A172 (cell line): Measurements from ENCODE around the gene EFNA1. TPM values are rescaled to one million over a fixed set of nuclear protein-coding genes. Genes with fewer than 3 reads are reported as not detected.

Experiments used
- DNase-seq: peaks from one replicate; pipeline ENCODE4 v3.0.0-alpha.2; 2015; ENCODE audit warnings: low spot score
- total RNA-seq: library from RNA; depleted of rRNA; stranded (reverse); fragments of >200 nt; shearing (Covaris generic); gene quantifications from 2 replicates; pipeline ENCODE4 v1.2.3, GENCODE V29; 2014; rRNA removed

The EFNA1 gene
- total RNA-seq, 1 experiment from 2014 or later: 17.0 TPM

DNA sequence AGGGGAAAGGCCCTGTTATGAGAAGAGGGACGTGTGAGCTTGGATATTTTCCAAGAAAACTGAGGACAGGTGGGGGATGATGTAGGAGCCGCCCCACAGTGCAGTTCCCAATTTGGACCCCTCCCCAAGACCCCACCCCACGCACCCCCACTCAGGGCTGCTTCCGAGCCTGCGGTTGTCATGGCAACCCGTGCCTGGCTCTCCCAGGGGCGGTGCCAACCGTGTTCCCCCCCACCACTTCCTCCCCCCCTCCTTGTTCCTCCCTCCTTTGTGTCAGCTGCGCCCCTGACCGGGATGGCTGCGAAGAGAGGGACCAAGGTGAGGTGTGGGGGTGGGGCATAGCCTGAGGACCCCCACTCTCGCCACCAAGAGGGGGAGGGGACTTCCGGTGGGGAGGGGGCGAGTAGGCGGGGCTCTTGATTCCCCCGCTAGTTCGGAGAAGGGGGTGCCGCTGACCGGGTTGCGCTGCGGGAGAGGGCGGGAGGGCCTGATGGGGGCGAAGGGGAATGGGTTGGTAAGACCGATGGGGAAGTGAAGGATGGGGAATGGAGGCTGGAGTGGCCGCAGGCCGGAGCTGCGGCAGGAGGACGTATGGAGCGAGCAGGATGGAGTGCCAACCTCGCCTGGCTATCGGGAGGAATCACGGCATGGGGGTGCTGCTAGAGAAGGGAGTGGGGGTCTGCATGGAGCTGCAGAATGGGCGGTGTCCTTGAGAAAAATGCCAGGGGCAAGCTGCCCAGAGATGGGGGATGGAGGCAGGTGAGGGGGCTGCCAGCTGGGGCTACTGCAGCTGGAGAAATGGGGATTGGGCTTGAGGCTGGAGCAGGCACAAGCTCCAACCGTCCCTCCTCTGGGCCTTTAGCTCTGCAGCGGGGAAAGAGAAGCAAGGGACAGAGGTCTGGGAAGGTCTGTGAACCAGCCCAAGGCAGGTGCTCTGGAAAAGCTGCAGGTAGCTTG, 46.9 kb downstream of the EFNA1 start:
- DNase-seq: no peak

GRCh38 chr1:155175281-155175926, 47.7 kb downstream of the EFNA1 start:
- no peak for DNase-seq

DNA sequence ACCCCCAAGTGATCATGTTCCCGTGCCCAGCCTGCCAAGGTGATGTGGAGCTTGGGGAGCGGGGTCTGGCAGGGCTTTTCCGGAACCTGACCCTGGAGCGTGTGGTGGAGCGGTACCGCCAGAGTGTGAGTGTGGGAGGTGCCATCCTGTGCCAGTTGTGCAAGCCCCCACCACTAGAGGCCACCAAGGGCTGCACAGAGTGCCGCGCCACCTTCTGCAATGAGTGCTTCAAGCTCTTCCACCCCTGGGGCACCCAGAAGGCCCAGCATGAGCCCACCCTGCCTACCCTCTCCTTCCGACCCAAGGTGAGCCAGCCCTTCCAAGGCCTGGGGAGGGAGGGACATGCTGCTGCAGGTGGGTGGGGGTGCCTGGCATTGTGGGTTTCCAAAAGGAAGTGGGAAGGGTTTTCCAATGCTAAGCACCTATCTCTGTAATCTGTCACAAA, 48.3 kb downstream of the EFNA1 start:
- no peak for DNase-seq

- peak; percentile 87 for DNase-seq
Observed at GRCh38 chr1:155176544-155177071, 48.9 kb downstream of the EFNA1 start.

- DNase-seq: no peak
Observed at GRCh38 chr1:155177192-155177917, 49.7 kb downstream of the EFNA1 start.

- no peak for DNase-seq
Observed at GRCh38 chr1:155177918-155178281, 50.2 kb downstream of the EFNA1 start.

- DNase-seq: no peak
Observed at GRCh38 chr1:155178441-155179111, 50.9 kb downstream of the EFNA1 start.

GRCh38 chr1:155179112-155180031, 51.7 kb downstream of the EFNA1 start:
- no peak for DNase-seq

GRCh38 chr1:155181371-155182051, 53.8 kb downstream of the EFNA1 start:
- no peak for DNase-seq

DNA sequence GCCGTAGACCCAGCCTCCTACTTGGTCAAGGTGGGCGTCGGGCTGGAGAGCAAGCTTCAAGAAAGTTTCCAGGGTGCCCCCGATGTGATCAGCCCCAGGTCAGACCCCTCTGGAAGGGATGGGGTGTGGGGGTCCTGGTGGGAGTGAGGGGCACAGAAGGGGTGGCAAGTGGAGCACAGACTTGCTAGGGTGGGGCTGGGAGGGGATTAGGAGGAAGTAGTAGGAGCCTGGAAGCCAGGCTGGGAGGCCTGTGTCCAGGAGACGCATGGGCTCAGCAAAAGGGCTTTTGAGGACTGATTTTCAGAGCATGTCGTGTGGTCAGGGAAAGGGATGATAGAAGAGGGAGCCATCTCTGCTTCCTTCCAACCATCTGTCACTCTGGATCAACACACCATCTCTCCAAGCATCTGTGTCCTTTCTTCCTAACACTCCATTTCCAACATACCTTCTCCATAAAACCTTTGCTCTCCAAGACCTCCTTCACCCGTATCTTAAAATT, 54.4 kb downstream of the EFNA1 start:
- DNase-seq: no peak

DNA sequence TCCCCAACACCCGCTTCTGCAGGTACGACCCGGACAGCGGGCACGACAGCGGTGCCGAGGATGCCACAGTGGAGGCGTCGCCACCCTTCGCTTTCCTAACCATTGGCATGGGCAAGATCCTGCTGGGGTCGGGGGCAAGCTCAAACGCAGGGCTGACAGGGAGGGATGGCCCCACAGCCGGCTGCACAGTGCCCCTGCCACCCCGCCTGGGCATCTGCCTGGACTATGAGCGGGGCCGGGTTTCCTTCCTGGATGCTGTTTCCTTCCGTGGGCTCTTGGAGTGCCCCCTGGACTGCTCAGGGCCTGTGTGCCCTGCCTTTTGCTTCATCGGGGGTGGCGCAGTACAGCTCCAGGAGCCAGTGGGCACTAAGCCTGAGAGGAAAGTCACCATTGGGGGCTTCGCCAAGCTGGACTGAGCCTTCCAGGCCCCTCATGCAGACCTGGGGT, 56.1 kb downstream of the EFNA1 start:
- no peak for DNase-seq

DNA sequence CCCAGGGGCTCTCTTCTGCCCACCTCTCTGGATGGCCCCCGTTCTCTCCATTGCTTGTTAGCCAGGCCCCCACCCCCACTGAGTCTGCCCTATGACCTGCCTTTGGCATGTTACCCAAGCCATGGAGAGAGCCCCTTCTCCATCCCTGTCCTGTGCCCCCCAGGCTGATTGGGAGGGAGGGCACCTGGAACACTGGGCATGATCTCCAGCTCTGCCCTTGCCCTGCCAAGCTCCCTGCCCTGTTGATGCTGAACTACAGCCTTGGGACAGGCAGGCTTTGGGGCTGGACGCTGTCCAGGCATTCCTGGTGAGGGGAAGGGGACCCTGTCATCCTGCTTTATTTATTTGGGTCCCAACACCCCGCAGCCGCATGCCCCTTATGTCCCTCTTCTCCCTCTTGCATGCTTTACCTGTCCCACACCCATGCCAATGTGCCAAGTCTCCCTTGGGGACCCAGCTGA, 56.7 kb downstream of the EFNA1 start:
- DNase-seq: no peak

Other genes with a start within 250 kb of the EFNA1 start
- gene PMVK, start 191.2 kb upstream of the EFNA1 start, total RNA-seq: 13.9 and 14.3 TPM in 2 replicates
- gene PBXIP1, start 171.8 kb upstream of the EFNA1 start, total RNA-seq: 51.0 and 89.4 TPM in 2 replicates
- 27.1 and 27.5 TPM in 2 replicates for gene PYGO2, start 166.1 kb upstream of the EFNA1 start, total RNA-seq
- gene SHC1, start 157.1 kb upstream of the EFNA1 start, total RNA-seq: 292 and 357 TPM in 2 replicates
- 312 and 369 TPM in 2 replicates for gene CKS1B, start 153.2 kb upstream of the EFNA1 start, total RNA-seq
- gene FLAD1, start 144.5 kb upstream of the EFNA1 start, total RNA-seq: 63.5 and 65.9 TPM in 2 replicates
- gene LENEP, start 134.3 kb upstream of the EFNA1 start, total RNA-seq: not detected in 2 replicates
- gene ZBTB7B, start 125.1 kb upstream of the EFNA1 start, total RNA-seq: 27.3 and 29.5 TPM in 2 replicates
- gene DCST2, start 94.1 kb upstream of the EFNA1 start, total RNA-seq: 0.90 TPM in 1 of 2 replicates, not detected in the other
- not detected in 2 replicates for gene DCST1, start 94.1 kb upstream of the EFNA1 start, total RNA-seq
- gene ADAM15, start 76.6 kb upstream of the EFNA1 start, total RNA-seq: 144 and 154 TPM in 2 replicates
- gene EFNA4, start 64.1 kb upstream of the EFNA1 start, total RNA-seq: 20.3 and 21.7 TPM in 2 replicates
- 1.5 and 2.5 TPM in 2 replicates for gene EFNA3, start 49.0 kb upstream of the EFNA1 start, total RNA-seq
- gene SLC50A1, start 8.0 kb downstream of the EFNA1 start, total RNA-seq: 30.4 and 39.8 TPM in 2 replicates
- 37.4 and 116 TPM in 2 replicates for gene DPM3, start 12.7 kb downstream of the EFNA1 start, total RNA-seq
- gene KRTCAP2, start 45.4 kb downstream of the EFNA1 start, total RNA-seq: 122 and 126 TPM in 2 replicates
- gene TRIM46, start 46.0 kb downstream of the EFNA1 start, total RNA-seq: 1.1 and 3.4 TPM in 2 replicates
- gene THBS3, start 80.0 kb downstream of the EFNA1 start, total RNA-seq: 11.3 and 24.6 TPM in 2 replicates
- 85.8 and 110 TPM in 2 replicates for gene MTX1, start 80.8 kb downstream of the EFNA1 start, total RNA-seq
- gene ENTREP3, start 127.6 kb downstream of the EFNA1 start, total RNA-seq: 10.7 and 11.4 TPM in 2 replicates
- gene SCAMP3, start 134.5 kb downstream of the EFNA1 start, total RNA-seq: 136 and 169 TPM in 2 replicates
- 13.9 and 21.6 TPM in 2 replicates for gene CLK2, start 145.6 kb downstream of the EFNA1 start, total RNA-seq
- gene HCN3, start 149.6 kb downstream of the EFNA1 start, total RNA-seq: 0.98 and 1.0 TPM in 2 replicates
- not detected in 2 replicates for gene PKLR, start 173.6 kb downstream of the EFNA1 start, total RNA-seq
- 304 and 375 TPM in 2 replicates for gene FDPS, start 181.0 kb downstream of the EFNA1 start, total RNA-seq
- gene RUSC1, start 193.0 kb downstream of the EFNA1 start, total RNA-seq: 47.0 and 48.2 TPM in 2 replicates